NCI-H82 treated with DMSO at 0.1 percent for 48 hours (cell line): Measurements from ENCODE around the gene PBXIP1.
"Not testable (repeated sequence)": the region's sequence is repeated elsewhere in the genome, so short reads cannot be mapped to it uniquely, and the experiment has no call there.

ENCODE experiments used
- DNase-seq: peaks from one replicate; lab custom pipeline; 2025; ENCODE audit not compliant: unreplicated experiment; lab: John Stamatoyannopoulos, UW

PBXIP1 gene

GRCh38 chr1:154994591-154994990 is 38.7 kb upstream of the PBXIP1 start:
- DNase-seq: no peak

DNA sequence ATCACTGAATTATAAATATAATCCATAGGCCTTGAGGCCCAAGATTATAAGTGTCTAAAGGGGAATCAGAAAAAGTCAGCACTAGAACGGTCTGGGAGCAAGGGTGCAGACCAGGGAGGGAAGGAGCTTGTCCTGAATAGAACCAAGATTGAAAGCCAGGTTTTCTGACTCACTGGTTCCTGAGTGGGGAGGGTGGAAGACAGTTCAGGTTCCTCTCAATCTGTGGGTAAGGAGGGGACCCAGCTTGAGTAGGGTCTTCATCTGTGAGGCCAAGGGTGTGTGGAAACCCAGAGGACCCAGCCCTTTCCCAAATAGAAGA is 38.3 kb upstream of the PBXIP1 start:
- no peak for DNase-seq

GRCh38 chr1:154993572-154994268 is 37.8 kb upstream of the PBXIP1 start, which contains the start of gene LENEP:
Gene LENEP (plus strand): TSS chr1:154993586. CDS start chr1:154993608, 22 bp downstream.
- no peak for DNase-seq

- DNase-seq: no peak
Measured at GRCh38 chr1:154992721-154993571, 37.0 kb upstream of the PBXIP1 start.

DNA sequence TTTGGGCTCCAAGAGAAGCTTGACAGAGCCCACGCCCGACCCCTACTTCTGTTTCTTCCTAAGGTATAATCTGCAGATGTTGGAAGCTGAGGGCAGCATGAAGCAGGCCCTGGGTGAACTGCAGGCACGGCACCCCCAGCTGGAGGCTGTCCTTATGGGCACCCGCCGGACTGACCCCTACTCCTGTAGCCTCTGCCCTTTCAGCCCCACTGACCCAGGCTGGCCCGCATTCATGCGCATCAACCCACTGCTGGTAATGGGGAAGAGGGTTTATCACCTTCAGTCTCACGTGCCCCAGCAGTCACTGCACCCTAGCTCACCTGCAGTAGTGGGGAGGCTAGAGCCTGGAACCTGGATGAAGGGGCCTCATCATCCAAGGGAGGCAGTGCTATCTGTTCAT is 34.4 kb upstream of the PBXIP1 start:
- no peak for DNase-seq

GRCh38 chr1:154989195-154989860 is 33.4 kb upstream of the PBXIP1 start:
- no peak for DNase-seq

GRCh38 chr1:154988058-154988954 is 32.4 kb upstream of the PBXIP1 start:
- no peak for DNase-seq

DNA sequence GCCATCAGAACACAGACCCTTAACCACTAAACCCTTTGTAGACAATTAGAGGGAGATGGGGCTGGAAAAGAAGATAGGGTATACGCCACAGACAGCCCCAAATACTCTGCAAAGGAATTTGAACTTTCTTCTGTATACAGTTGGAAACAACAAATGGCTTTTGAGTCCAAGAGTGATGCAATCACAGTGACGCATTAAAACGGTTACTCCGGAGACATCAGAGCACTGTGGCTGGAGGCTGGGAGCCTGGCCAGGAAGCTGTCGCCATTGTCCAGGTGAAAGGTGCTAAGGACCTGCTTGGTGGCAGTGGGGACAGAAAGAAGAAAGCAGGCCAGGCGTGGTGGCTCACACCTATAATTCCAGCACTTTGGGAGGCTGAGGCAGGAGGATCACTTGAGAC is 31.4 kb upstream of the PBXIP1 start:
- DNase-seq: no peak

DNA sequence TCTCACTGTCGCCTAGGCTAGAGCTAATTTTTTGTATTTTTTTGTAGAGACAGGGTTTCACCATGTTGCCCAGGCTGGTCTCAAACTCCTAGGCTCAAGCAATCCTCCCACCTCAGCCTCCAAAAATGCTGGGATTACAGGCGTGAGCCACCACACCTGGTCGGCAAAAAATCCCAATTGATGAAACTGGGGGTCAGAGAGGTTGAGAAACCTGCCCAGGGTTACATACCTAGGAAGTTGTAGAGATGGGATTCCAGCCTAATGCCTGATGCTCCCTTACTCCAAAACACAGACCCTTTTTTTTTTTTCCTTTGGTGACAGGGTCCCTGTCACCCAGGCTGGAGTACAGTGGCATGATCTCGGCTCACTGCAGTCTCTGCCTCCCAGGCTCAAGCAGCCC is 30.8 kb upstream of the PBXIP1 start:
- DNase-seq: not testable (repeated sequence)

DNA sequence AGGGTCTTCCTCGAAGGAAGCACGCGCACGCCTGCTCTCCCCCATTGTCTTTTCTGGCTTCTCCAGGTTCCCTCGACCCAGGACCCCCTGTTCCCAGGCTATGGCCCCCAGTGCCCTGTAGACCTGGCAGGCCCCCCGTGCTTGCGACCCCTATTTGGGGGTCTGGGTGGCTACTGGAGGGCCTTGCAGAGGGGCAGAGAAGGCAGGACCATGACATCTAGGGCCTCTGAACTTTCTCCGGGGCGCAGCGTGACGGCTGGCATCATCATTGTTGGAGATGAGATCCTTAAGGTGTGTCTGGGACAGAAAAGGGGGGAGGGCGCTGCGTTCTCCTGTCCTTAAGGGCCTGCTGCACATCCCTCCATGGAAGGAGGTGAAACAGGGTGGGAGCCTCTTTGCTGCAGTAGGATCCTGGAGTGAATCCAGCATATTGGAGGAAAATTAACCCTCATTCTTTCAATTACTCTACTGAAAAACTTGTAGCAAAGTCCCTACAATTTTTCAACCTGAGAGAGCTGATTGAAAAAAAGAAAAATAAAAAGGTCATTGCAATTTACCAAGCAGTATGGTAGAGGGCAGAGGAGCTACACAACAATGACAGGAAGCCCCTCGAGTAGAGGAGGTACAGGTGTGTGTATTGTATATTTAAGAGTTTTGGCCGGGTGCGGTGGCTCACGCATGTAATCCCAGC is 28.0 kb upstream of the PBXIP1 start:
- no peak for DNase-seq

GRCh38 chr1:154982897-154983648 is 27.2 kb upstream of the PBXIP1 start, which contains the start of gene FLAD1:
Gene FLAD1 (plus strand): TSS chr1:154983344. CDS start chr1:154983695, 351 bp downstream.
- DNase-seq: peak; percentile 100

GRCh38 chr1:154982341-154982740 is 26.4 kb upstream of the PBXIP1 start:
- no peak for DNase-seq

DNA sequence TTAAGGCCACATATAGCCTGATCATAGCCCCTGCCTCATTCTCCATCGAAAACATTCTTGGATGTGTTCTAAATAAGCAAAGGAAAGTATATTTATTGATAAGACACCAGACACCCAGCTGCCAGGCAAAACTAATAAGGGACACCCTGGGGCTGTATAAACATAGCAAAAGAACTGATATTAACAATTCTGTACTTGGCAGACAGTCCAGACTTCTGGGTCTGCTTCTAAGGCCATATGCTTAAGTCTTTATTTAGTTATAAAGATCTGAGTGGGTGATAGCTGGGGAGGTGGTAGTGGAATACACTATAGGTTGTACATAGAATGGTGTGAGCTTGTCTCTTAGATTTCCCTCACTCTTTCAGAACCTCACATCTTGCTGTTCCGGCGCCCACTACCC is 22.5 kb upstream of the PBXIP1 start:
- no peak for DNase-seq

DNA sequence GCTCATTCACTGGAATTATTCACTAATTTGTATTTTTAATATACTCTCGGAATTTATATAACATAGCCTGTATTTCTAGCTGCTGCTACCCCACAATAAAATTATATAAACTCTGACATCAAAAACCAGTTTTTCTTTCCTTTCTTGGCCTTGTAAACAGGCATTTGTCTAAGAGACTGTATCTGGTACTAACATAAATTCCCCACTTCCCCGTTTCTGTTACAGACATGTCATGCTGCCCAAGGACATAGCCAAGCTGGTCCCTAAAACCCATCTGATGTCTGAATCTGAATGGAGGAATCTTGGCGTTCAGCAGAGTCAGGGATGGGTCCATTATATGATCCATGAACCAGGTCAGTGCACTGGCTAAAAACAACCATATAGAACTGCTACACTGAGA is 21.9 kb upstream of the PBXIP1 start:
- DNase-seq: not testable (repeated sequence)

- no peak for DNase-seq
Measured at GRCh38 chr1:154975409-154976059, 19.6 kb upstream of the PBXIP1 start.

DNA sequence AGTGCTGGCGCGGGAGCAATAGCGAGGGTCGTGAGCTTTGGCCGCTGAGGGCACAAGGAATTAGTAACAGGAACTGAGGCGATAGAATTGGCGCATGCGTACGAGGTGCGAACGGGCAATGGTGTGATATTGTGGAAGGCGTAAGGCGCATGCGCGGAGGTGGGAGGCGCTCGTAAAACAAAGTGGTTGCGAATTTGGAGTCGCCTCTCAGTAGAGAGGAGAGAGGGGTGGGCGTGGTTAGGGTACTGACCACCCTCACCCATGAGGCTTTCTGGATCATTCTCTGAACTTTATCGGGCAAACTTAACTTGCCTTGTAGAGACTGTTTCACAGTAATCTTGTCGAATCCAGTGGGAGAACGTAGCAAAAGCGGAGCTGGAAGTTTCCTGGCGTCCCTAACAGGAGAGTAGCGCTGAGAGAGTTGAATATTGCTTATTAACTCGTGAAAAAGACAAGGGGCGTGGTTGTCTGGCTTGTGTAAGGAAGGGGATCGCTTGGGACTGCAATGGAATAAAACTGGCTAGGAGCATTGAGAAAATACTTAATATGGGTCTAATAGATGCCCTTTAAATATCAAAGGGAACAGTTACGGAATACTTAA is 19.0 kb upstream of the PBXIP1 start:
- DNase-seq: peak; percentile 99

GRCh38 chr1:154974102-154974807 is 18.4 kb upstream of the PBXIP1 start, which contains the start of gene CKS1B:
Gene CKS1B (plus strand): TSS chr1:154974681. CDS start chr1:154974746, 65 bp downstream.
- peak; percentile 100 for DNase-seq
